AG09309 (cell line): ENCODE measurements around the gene PRRC2B.
A peak's percentile ranks its signal among the peaks of the same experiment; 100 is the strongest.

ENCODE experiments used
- DNase-seq: peaks from one replicate; pipeline ENCODE4 v3.0.0-alpha.2; 2010; ENCODE audit warnings: low read depth
- H3K4me3 ChIP-seq: 2 replicates; pipeline ENCODE4 v1.5.1; 2011; ENCODE audit warnings: mild to moderate bottlenecking, low read depth, low read length, moderate library complexity; ENCODE audit not compliant: control insufficient read depth
- TF ChIP-seq, protein P1 (sequence below): IDR thresholded peaks from 2 replicates; pipeline ENCODE4 v1.5.1; 2011; ENCODE audit warnings: mild to moderate bottlenecking, low read depth, low read length, inconsistent platforms; ENCODE audit not compliant: insufficient read depth, control insufficient read depth; ENCODE audit errors: missing control alignments

The PRRC2B gene

GRCh38 chr9:131524665-131525315 is 130.9 kb downstream of the PRRC2B start:
- TF ChIP-seq, protein P1, sequence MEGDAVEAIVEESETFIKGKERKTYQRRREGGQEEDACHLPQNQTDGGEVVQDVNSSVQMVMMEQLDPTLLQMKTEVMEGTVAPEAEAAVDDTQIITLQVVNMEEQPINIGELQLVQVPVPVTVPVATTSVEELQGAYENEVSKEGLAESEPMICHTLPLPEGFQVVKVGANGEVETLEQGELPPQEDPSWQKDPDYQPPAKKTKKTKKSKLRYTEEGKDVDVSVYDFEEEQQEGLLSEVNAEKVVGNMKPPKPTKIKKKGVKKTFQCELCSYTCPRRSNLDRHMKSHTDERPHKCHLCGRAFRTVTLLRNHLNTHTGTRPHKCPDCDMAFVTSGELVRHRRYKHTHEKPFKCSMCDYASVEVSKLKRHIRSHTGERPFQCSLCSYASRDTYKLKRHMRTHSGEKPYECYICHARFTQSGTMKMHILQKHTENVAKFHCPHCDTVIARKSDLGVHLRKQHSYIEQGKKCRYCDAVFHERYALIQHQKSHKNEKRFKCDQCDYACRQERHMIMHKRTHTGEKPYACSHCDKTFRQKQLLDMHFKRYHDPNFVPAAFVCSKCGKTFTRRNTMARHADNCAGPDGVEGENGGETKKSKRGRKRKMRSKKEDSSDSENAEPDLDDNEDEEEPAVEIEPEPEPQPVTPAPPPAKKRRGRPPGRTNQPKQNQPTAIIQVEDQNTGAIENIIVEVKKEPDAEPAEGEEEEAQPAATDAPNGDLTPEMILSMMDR = no peak
- DNase-seq = no peak
- H3K4me3 ChIP-seq = no peak overlapping the region

DNA sequence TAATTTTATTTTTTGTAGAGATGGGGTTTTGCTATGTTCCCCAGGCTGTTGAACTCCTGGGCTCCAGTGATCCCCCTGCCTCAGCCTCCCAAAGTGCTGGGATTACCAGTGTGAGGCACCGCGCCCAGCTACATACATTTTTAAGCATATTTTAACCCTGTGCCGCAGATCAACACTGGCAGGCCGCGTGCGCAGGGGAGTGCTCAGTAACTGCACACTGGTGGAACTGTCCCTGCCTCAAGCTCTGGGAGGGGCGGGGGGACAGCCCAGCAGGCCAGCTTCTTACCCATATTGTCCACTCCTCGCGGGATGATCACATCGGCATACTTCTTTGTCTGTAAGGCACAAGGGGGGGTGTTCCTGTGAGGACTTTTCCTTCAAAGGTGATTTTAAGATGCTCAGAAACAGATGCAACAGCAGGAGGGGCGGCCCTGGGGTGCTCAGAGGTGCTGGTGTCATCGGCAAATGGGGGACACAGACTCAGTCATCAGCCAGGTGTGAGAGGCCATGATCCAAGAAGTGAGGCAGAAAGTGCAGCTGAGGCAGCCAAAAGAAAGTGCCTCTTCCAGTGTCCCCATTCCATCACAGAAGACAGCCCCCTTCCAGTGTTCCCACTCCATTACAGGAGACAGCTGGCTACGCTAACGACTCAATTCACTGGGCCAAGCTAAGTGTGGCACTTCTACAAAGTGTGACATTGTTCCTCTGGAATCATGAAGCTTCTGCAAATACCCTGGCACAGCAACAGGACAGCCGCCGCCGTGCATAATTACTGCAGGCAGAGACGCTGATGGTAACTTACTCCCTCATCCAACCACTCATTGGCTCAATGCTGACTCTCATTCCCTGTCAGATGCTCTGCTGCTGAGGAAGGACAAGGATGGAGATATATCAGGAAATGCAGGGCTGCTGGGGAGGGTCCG is 132.0 kb downstream of the PRRC2B start:
- TF ChIP-seq, protein P1 = no peak
- no peak overlapping the region for H3K4me3 ChIP-seq
- DNase-seq = no peak

DNA sequence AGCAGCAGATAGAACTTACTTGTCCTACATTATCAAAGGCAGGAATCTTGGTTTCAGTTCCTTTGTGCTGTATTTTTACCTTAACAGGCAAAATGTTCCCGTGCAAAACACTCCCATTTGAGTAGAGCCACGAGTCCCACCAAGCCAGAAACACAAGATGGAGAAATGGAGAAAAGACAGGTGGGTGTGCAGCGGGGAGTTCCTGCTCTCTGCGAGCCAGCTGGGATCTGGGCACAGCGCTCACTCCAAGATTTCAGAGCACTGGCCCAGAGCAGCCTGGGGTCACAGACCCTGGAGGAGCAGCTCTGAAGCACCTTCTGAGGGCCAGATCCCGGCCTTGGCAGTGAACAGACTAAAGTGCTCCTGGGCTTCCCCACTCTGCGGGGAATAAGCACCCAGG is 134.3 kb downstream of the PRRC2B start:
- no peak overlapping the region for H3K4me3 ChIP-seq
- no peak for DNase-seq
- TF ChIP-seq, protein P1 = no peak

DNA sequence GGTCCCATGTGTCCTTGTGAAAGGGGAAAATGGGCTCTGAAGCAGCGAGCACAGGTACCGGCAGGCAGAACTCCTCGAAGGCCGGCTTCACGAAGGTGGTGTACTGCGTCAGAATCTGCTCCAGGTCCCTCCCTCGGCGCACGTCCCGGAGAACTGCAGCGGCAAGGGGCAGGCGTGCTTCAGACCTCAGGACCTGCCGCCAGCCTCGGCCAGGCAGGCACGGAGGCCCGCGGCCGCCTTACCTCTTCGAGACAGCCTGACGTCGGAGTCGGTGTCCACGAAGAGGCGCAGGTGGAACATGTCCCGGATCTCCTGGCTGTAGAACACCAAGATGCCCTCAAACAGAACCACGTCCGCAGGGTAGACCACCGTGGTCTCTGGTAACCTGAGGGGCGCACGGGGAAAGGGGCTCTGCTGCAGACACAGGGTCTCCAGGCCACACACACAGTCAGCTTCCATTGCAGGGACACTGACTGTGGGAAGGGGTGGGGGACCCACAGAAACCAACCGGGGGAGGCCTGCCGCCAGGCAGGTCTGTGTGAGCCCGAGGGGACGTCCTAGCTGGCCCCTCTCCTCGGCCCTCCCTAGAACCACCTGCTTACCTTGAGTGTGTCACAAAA is 135.1 kb downstream of the PRRC2B start:
- DNase-seq = no peak
- TF ChIP-seq, protein P1 = no peak
- H3K4me3 ChIP-seq = no peak overlapping the region

DNA sequence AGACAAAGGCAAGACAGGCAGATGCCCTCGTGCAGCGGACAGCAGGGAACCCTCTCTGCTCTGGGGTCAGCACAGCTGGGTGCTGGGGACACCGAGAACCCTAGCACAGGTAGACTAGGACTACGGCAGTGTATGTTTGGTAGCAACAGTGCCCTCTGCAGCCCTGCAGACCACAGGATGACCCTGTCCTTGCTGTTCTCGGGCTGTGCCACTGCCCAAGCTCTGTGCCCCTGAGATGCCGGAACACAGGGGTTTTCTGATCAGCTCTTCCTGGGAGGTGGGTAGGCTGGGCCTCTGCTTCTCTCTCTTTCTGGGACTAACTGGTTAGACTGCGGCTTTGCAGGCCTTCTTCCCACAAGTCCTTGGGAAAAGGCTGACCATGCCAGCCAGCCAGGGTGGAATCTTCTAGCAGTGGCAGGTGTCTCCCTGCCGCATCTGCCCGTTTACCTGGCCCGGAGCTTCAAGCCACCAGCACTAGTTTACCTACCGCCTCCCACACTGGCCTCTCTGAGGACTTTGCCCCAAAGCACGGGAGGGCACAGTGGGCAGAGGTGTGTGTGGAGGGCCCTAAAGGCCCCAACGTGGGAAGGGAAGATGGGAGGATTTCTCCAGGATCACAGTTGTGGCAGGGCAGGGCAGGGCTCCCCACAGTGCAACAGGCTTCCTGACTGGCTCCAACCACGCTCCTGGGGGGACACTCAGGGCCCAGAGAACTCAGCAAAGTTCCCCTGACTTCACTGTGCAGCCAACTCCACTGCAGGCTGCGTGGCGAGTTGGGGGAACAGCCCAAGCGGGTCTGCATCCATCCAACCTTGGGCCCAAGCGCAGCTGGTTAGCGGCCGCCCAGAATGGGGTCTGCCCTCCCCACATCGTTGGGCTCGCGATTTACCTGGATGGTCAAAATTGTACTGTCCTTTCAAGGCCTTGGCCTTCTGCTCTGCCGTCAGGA is 136.0 kb downstream of the PRRC2B start:
- DNase-seq = no peak
- H3K4me3 ChIP-seq = peak overlapping the region; percentile 88
- TF ChIP-seq, protein P1 = no peak

DNA sequence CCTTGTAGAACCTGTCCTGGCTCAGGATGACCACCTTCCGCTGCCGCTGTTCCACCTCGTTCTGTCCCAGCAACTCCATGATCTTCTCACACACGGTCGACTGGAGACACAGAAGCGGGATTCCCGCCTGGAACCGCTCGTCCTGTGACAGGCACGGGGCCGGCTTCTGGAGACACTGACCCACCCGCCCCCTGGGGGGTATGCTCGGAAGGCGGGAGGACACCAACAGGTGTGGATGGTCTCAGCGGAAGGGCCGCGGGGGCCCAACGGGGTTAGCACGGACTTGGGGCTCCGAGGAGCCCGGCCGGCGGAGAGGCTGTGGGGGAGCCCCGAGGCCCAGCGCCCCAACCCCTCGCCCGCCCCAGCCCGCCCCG is 136.6 kb downstream of the PRRC2B start:
- H3K4me3 ChIP-seq = peak overlapping the region; percentile 88
- DNase-seq = no peak
- TF ChIP-seq, protein P1 = peak; percentile 47
